K562 (cell line): ENCODE measurements around the gene WBP1L. TPM values are rescaled to one million over a fixed set of nuclear protein-coding genes. Genes with fewer than 3 reads are reported as not detected.
A peak's percentile ranks its signal among the peaks of the same experiment; 100 is the strongest.

Source experiments
- CBX8 ChIP-seq: fragments of 200-600 bp; sonication (generic); IDR thresholded peaks from 2 replicates; pipeline ENCODE4 v1.6.1; 2012; ENCODE audit warnings: borderline replicate concordance, mixed run types, low read depth, mild to moderate bottlenecking, moderate library complexity, mixed read lengths, low read length, control low read depth, inconsistent platforms; ENCODE audit not compliant: poor library complexity, severe bottlenecking; ENCODE audit errors: extremely low read depth
- CREB3L1 ChIP-seq: fragments of 450-650 bp; IDR thresholded peaks from 2 replicates; pipeline ENCODE4 v1.6.1; 2014; ENCODE audit warnings: low read depth, mild to moderate bottlenecking, moderate library complexity, borderline replicate concordance
- MAZ ChIP-seq, 2 experiments: fragments of 450-650 bp in 1 of 2; sonication (generic) in 1 of 2; formaldehyde crosslinking; IDR thresholded peaks in 1 of 2; conservative IDR thresholded peaks in 1 of 2; 2 replicates each; pipeline versions ENCODE4 v1.4.0 to v1.5.0; 2020; ENCODE audit warnings: mild to moderate bottlenecking in 1 of 2, missing genetic modification reagents in 1 of 2
- RAD21 ChIP-seq, 2 experiments: fragments of 250-450 bp in 1 of 2; fragments of 450-650 bp in 1 of 2; sonication (Bioruptor Pico) in 1 of 2; formaldehyde crosslinking in 1 of 2; IDR thresholded peaks in 1 of 2; conservative IDR thresholded peaks in 1 of 2; 2 replicates each; pipeline versions ENCODE4 v1.4.0 to v1.8.0; 2020 to 2022; ENCODE audit warnings: mild to moderate bottlenecking in 2 of 2, moderate library complexity in 1 of 2
- REST ChIP-seq, 2 experiments: fragments of 450-650 bp; formaldehyde crosslinking in 1 of 2; IDR thresholded peaks; 2 replicates each; pipeline versions ENCODE4 v1.4.0 to v1.6.1; 2014 to 2020; ENCODE audit warnings: mild to moderate bottlenecking in 2 of 2, borderline replicate concordance in 1 of 2, low read depth in 1 of 2
- SMAD1 ChIP-seq: fragments of 150-350 bp; IDR thresholded peaks from 2 replicates; pipeline ENCODE4 v1.6.1; 2014; ENCODE audit warnings: low read length, low read depth; ENCODE audit not compliant: partially characterized antibody
- SMC3 ChIP-seq: conservative IDR thresholded peaks from 2 replicates; pipeline ENCODE4 v1.6.1; 2011; ENCODE audit warnings: low read depth, low read length, improper control_type of control experiment; ENCODE audit not compliant: insufficient read depth
- TFAP4 ChIP-seq: sonication (generic); formaldehyde crosslinking; IDR thresholded peaks from 2 replicates; pipeline ENCODE4 v1.8.0; 2022; ENCODE audit warnings: missing genetic modification reagents, mild to moderate bottlenecking, moderate library complexity, borderline replicate concordance
- polyA plus RNA-seq, 8 experiments: library from polyadenylated mRNA; depleted of rRNA in 4 of 8; stranded (reverse) in 5 of 8; unstranded in 3 of 8; fragments of >200 nt; fragmentation: Nextera tagmentation in 2 of 8; fragmentation: Illumina TruSeq in 1 of 8; extraction: Ambion mirVana in 2 of 8; extraction: Trizol in 1 of 8; gene quantifications; 2 replicates each; pipeline versions ENCODE4 v1.2.1 to v1.2.3, GENCODE V29; 2011 to 2014; ENCODE audit warnings: inconsistent platforms in 1 of 8, missing spikeins in 1 of 8
- total RNA-seq, 7 experiments: library from RNA; depleted of rRNA in 6 of 7; stranded (reverse); fragments of >200 nt in 6 of 7; fragmentation: Illumina TruSeq in 2 of 7; extraction: Trizol in 2 of 7; gene quantifications; 2 replicates each; pipeline versions ENCODE4 v1.2.1 to v1.2.3, GENCODE V29; 2011 to 2021; ENCODE audit warnings: low replicate concordance in 1 of 7

WBP1L gene
- total and polyA plus RNA-seq, 9 of the 15 experiments (the other 6 are each of a cell fraction or from before 2014, with no cell fraction given) = 3.2 to 14.4 (median 11.3) TPM

- TF ChIP-seq RAD21 (CRISPR knock-in tag; conservative IDR thresholded peaks at IDR 0.05 in 1 of 2, IDR thresholded peaks at IDR 0.05 in 1 of 2) = peak; percentile 77 to 90
- no peak for TF ChIP-seq CREB3L1
- TF ChIP-seq MAZ (CRISPR knock-in tag; conservative IDR thresholded peaks at IDR 0.05 in 1 of 2, IDR thresholded peaks at IDR 0.05 in 1 of 2) = peak in 1 of 2 experiments; percentile 28; a peak in 1 of 4 replicates
- peak; percentile 85 for TF ChIP-seq REST (IDR thresholded peaks at IDR 0.05; ENCODE audit: borderline replicate concordance)
- no peak for TF ChIP-seq REST (CRISPR knock-in tag; IDR thresholded peaks at IDR 0.05; ENCODE audit: low read depth)
- TF ChIP-seq SMC3 = peak; percentile 85
- no peak for TF ChIP-seq CBX8
- TF ChIP-seq SMAD1 = no peak
- TF ChIP-seq TFAP4 (CRISPR knock-in tag) = 0 out of 2 replicates have a peak, but pooled peaks have one; percentile 6
- TF ChIP-seq, all 486 proteins: peak for 14
Measured at GRCh38 chr10:102835007-102835482, 91.3 kb downstream of the WBP1L start (continued).
